Fibroblast of peridontal ligament (primary cell): ENCODE results near the gene CSNK2A1.
"Not testable (repeated sequence)": the region's sequence is repeated elsewhere in the genome, so short reads cannot be mapped to it uniquely, and the experiment has no call there.

ENCODE experiments used
- DNase-seq: peaks from one replicate; pipeline ENCODE4 v3.0.0-alpha.2; 2010; ENCODE audit errors: extremely low read depth

CSNK2A1 gene

DNA sequence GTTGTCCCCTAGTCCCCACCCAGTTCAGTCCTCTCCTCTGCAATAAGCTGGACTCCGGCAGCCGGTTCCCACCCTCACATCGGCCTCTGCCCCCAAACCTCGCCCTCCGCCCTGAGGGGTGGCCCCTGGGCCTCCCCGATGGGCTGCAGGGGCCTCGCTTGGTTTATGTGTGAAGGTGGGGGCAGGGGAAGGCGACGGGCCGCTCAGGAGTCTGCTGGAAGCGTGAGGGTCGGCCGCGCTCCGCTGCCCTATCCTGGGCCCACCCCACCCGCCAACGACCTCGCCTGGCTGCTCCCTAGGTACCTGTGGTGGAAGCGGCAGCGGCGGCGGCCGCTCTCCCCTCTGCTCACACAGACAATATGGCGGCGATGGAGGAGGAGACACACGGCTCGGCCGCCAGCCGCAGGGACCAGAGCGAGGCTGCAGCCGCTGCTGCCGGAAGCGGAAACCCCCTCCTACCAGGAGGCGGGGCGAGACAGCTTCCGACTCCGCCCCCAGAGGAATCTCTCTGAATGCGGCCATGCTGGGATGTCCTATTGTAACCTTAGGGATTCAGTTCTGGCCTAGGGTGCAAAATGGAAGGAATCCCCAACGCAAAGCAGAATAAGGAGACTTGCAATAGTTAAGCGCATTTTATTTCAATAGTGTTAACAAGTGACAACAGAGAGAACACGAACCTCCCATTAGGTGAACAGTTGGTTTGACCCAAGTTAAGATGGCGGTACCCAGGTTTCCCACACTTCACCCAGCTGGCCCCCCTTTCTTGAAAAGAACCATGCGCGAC lies at the start of gene CSNK2A1:
TSS of gene CSNK2A1 (minus strand) at position 422 of the 784 bp plus-strand sequence. CDS start 35,239 bp downstream, outside the sequence.
- peak; percentile 96 for DNase-seq

- no peak for DNase-seq
These were observed 48.9 kb upstream of the CSNK2A1 start for GRCh38 chr20:592506-592905.

GRCh38 chr20:591941-592340 lies 48.4 kb upstream of the CSNK2A1 start:
- no peak for DNase-seq

DNA sequence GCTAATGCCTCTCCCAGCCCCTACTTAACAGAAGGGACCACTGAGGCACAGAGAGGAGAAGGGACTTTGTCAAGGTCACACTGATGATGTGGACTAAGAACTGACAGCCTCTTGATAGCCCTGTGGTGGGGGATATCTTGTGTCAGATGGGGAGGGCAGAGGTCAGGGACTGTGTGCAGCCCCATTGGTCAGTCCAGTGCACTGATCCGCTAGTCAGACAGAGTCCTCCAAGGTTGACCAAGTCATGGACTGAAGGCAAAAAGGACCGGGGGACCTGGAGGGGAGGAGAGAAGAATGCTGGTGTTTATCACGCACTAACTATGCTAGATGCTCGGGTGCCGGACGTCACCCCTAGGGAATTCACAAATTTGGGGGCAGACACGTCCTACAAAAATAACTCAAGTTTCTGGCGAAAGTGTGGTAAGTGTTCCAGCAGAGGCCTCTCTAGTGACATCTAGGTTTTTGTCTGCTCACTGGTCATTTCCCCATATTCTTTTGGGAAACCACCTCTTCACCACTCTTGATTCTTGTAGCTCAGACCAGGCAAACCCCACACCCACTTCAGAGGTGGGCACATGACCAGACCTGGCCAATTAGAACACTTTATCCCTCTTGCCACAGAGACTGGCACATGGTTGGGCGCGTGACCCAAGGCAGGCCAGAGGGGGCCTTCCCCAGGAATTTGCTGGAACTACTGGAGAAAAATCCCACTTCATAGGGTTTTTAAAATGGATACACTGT lies 45.5 kb upstream of the CSNK2A1 start:
- DNase-seq: no peak

GRCh38 chr20:588476-588875 lies 44.9 kb upstream of the CSNK2A1 start:
- no peak for DNase-seq

GRCh38 chr20:584971-585301 lies 41.3 kb upstream of the CSNK2A1 start:
- no peak for DNase-seq

DNA sequence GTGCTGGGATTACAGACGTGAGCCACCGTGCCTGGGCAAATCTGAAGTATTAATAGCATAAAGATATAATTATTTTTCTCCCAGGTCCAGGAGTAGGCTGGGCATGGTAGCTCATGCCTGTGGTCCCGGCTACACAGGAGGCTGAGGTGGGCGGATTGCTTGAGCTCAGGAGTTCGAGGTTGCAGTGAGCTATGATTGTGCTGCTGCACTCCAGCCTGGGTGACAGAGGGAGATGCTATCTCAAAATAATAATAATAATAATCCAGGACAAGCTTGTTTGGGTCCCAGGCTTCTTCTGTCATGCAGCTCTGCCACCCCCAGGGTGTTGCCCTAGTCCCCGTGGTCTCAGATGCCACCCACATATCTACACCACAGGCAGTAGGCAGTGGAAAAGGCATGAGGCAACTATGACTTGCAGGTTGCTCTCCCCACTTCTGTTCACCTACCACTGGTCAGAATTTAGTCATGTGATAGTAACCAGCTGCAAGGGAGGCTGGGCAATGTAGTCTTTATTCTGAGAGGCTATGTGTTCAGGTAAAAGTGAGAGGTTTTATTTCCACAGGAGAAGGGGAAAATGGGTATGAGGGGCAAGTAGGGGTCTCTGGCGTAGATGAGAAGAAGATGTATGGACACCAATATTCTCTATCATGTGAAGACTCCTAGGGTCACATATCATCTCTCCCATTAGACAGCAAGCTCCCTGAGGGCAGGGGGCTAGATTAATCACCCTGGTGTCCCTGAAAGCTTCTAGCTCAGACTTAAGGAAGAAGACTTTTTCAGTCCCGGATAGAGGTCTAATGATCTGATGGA lies 40.8 kb upstream of the CSNK2A1 start:
- DNase-seq: no peak

DNA sequence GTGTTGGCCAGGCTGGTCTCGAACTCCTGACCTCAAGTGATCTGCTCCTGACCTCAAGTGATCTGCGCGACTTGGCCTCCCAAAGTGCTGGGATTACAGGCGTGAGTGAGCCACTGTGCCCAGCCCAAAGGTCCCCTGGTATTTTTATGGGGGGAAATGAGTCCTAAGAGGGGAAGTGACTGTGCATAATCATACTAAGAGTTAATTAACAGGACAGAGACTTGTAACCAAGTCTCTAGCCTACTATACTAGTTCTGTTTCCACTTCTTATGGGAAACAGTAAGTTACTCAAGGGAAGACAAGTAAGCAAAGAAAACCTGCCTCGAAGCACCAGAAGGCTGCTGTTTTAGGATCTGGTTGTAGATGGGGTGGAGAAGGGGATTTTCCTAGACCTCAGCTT lies 38.6 kb upstream of the CSNK2A1 start:
- no peak for DNase-seq

DNA sequence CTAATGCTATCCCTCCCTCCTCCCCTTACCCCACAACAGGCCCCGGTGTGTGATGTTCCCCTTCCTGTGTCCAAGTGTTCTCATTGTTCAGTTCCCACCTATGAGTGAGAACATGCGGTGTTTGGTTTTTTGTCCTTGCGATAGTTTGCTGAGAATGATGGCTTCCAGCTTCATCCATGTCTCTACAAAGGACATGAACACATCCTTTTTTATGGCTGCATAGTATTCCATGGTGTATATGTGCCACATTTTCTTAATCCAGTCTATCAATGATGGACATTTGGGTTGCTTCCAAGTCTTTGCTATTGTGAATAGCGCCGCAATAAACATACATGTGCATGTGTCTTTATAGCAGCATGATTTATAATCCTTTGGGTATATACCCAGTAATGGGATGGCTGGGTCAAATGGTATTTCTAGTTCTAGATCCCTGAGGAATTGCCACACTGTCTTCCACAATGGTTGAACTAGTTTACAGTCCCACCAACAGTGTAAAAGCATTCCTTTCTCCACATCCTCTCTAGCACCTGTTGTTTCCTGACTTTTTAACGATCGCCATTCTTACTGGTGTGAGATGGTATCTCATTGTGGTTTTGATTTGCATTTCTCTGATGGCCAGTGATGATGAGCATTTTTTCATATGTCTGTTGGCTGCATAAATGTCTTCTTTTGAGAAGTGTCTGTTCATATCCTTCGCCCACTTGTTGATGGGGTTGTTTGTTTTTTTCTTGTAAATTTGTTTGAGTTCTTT lies 35.5 kb upstream of the CSNK2A1 start:
- not testable (repeated sequence) for DNase-seq

GRCh38 chr20:577167-577791 lies 33.7 kb upstream of the CSNK2A1 start:
- peak; percentile 6 for DNase-seq

DNA sequence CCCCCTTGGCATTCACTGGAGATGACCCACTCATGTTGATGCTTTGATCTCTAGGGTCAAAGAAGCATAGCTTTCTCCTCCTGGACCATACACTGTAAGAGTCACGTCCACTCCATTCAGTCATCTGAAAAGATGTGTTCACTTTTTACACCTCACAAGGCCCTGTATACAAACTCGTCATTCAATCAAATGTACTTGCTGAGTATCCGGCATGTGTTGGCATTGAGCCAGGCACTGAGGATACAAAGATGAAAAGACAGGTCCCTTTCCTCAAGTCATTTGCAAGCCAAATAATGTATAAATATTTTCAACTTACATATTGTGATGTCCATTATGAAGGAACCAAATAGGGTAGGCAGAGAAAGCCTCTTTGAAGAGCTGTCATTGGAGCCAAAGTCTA lies 32.6 kb upstream of the CSNK2A1 start:
- no peak for DNase-seq

DNA sequence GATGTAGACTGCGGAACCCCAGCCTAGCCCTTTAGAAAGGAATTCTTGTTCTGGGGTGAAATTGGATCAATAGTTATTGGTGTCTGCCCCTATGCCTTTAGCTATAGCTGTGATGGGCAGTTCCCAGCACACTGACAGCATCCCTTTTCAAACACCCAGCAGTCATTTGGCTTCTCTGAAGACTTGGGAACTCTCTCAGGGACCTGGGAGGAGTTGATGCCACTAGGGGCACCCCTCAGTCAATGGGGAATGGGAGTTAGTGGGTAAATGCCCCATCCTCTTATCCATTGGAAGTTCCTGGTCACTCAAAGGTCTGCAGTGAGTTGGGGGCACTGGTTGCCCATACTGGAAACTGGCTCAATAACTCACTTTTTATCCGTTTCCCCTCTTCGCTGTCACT lies 31.6 kb upstream of the CSNK2A1 start:
- DNase-seq: no peak

- DNase-seq: no peak
These were observed 30.8 kb upstream of the CSNK2A1 start for GRCh38 chr20:574297-574942.

DNA sequence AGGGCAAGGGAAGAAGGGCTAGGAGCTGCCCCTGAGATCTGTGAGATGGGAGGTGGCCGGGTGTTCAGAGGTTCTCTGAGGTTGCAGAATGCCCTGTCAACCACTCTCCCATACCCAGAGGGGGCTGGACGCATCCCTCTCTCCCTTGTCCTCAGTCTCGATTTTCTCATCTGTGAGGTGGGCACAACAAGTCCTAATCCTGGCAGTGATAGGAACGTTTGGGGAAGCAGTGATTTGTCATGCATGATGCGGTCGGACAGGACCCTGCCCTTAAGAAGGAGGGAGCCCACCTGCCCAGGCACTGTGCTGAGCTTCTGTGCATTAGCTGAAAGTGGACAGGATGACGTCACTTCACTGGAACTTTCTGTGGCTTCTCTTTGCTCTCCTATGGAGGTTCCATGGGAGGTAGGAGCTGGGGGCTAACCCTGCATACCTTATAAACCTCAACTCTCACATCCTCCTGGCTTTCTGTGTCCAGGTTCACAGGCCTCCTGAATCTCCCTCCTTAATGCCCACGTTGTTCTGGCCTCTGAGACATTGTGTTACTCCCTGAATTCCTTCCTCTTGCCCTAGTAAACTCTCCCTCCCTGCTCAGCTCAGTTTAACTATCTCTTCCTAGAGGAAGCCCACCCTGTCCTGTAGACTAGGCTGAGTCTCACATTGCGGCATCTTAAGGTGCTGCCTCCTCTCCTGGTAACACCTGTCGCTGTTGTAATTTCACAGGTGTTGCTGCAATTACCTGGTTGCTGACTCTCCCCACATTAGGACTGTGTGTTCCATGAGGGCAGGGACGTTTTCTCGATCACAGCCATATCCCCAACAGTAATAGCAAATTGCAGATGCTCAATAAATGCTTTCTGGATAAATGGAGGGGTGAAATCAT lies 30.1 kb upstream of the CSNK2A1 start:
- DNase-seq: no peak

DNA sequence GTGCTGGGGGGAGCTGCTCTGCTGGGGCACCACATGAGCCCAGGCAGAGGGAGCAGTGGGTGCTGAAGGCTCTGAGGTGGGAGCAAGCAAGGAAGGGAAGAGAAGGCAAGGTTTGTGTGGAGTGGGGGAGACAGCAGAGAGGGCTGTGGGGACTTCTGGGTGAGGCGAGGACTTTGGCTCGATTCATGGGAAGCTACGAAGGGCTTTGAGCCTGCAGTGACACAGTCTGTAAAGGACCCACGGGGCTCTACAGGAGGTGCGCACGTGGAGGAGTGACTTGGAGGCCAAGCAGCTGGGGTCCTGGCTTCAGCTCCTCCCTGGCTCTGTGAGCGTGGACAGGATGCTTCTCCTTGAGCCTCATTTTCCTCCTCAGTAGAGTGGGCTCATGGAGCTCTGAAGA lies 29.1 kb upstream of the CSNK2A1 start:
- DNase-seq: no peak

DNA sequence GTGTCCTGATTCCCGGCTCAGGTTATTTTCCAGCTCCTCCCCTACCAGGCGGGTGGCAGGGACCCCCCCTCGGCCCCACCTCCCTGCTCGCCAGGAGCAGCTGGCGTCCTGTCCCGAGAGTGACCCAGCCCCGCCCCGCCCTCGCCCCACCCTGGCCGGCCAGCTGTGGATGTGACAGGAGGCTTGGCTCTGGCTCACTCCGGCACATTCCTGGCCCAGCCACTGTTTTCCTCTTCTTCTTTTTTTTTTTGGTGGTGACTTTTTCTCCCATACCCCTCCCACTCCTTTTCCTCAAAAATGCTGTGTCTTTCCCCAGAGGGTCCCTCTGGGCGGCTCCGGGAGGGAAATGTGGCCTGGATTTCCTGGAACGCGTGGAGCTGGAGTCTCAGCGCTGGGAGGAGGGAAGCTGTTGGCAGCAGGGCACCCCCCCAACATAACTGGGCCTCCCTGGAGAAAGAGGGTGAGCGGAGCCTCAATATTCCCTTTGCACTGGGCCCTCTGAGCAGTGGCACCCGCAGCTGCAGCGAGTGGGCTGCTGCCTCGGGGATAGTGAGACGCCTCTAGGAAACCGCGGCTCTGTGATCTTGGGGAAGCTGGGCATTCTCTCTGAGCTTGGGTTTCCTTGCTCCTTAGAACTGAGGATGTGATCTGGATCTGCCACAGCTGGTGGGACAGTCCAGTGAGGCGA lies 28.3 kb upstream of the CSNK2A1 start:
- peak; percentile 14 for DNase-seq

GRCh38 chr20:568673-569415 lies 25.3 kb upstream of the CSNK2A1 start:
- DNase-seq: no peak

GRCh38 chr20:568097-568652 lies 24.6 kb upstream of the CSNK2A1 start:
- no peak for DNase-seq
